ENCODE data around the gene RRM2.

RRM2 gene

GRCh38 chr2:10159086-10159485 is 36.5 kb downstream of the RRM2 start:
- DNase-seq, result no peak

- no peak for DNase-seq
Measured at GRCh38 chr2:10159581-10160131, 37.1 kb downstream of the RRM2 start.

GRCh38 chr2:10160203-10160955 is 37.8 kb downstream of the RRM2 start:
- DNase-seq, result no peak

GRCh38 chr2:10161206-10161931 is 38.8 kb downstream of the RRM2 start:
- no peak for DNase-seq

GRCh38 chr2:10161961-10162441 is 39.5 kb downstream of the RRM2 start:
- DNase-seq, result no peak

- no peak for DNase-seq
Measured at GRCh38 chr2:10162586-10163497, 40.3 kb downstream of the RRM2 start.

- DNase-seq, result no peak
Measured at GRCh38 chr2:10163498-10164486, 41.3 kb downstream of the RRM2 start.

- DNase-seq, result no peak
Measured at GRCh38 chr2:10164601-10165000, 42.1 kb downstream of the RRM2 start.

- DNase-seq, result no peak
Measured at GRCh38 chr2:10165282-10165681, 42.7 kb downstream of the RRM2 start.

- DNase-seq, result no peak
Measured at GRCh38 chr2:10165861-10166675, 43.5 kb downstream of the RRM2 start.

GRCh38 chr2:10166676-10167292 is 44.2 kb downstream of the RRM2 start:
- DNase-seq, result no peak

- no peak for DNase-seq
Measured at GRCh38 chr2:10167316-10167715, 44.8 kb downstream of the RRM2 start.

GRCh38 chr2:10168221-10168620 is 45.7 kb downstream of the RRM2 start:
- DNase-seq, result no peak

GRCh38 chr2:10169053-10169578 is 46.6 kb downstream of the RRM2 start:
- no peak for DNase-seq

GRCh38 chr2:10169581-10169980 is 47.0 kb downstream of the RRM2 start:
- no peak for DNase-seq

- no peak for DNase-seq
Measured at GRCh38 chr2:10170256-10170655, 47.7 kb downstream of the RRM2 start.

GRCh38 chr2:10171006-10171800 is 48.7 kb downstream of the RRM2 start:
- no peak for DNase-seq

GRCh38 chr2:10172033-10172871 is 49.7 kb downstream of the RRM2 start:
- DNase-seq, result no peak

Data from cortex of kidney (tissue), 1 donor.